ENCODE data around the gene YTHDF1. TPM values are rescaled to one million over a fixed set of nuclear protein-coding genes. Genes with fewer than 3 reads are reported as not detected.

The YTHDF1 gene
- polyA plus RNA-seq, 1 experiment = 17.5 TPM

DNA sequence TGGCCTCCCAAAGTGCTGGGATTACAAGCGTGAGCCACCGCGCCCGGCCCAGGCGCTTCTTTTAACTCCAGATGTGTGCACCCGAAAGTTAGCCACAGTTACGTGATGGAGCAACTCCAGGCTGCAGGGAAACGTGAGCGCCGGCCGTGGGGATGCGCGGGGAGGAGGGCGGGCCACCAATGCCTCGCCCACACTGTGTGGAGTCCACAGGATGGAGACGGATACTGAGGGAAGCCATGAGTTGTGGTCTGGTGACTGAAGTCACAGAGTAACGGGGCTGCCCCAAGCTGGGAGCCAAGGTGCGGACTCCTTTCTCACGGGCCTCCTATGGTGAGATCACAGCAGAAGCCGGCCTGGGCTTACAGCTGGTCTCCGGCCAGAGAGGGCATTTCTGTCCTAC lies 23.2 kb downstream of the YTHDF1 start:
- Histone ChIP-seq H3K4me3 (ENCODE audit: low read depth, low read length) (no peak overlapping the region), H3K27me3 (ENCODE audit: control insufficient read depth, insufficient read depth, low read length) (no peaks in the 10 kb centered on the region), H3K36me3 (ENCODE audit: control insufficient read depth, insufficient read depth, low read length) (peaks cover 4% of the 10 kb centered on the region)
- POLR2A ChIA-PET = interaction anchor here (0.7 kb wide), 1 partner anchor 275 kb away, joined by 14 read pairs; no protein-coding TSS in a partner anchor
- DNase-seq (ENCODE audit: low read depth) = no peak
- TF ChIP-seq CTCF (IDR thresholded peaks at IDR 0.05; ENCODE audit: insufficient read depth, low read depth, low read length) = no peak
- CTCF ChIA-PET = no interaction called here

GRCh38 chr20:63191400-63191799 lies 24.5 kb downstream of the YTHDF1 start:
- TF ChIP-seq CTCF (IDR thresholded peaks at IDR 0.05; ENCODE audit: insufficient read depth, low read depth, low read length) = no peak
- ChIA-PET POLR2A (no interaction called here), CTCF (no interaction called here)
- no peak for DNase-seq (ENCODE audit: low read depth)
- H3K4me3 ChIP-seq (ENCODE audit: low read depth, low read length) = no peak overlapping the region
- peaks cover 3% of the 10 kb centered on the region for H3K36me3 ChIP-seq (ENCODE audit: control insufficient read depth, insufficient read depth, low read length)
- no peaks in the 10 kb centered on the region for H3K27me3 ChIP-seq (ENCODE audit: control insufficient read depth, insufficient read depth, low read length)

DNA sequence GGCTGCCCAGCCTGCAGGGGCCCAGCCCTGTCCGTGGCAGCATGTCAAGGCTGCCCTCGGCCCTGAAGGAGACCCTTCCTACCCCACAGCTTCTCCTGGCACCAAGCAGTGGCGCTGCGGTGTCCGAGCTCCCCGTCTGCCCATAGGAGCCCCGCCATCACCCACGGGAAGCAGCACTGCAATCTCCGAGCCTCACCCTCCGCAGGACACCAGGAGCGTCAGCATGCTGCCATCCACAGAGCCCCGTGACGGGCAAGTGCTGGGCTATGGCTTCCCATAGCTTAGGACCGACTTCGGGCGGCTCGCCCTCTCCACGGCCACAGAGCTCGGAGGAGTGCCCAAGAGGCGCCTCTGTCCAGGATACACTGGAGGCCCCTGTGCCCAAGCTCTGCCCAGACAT lies 25.1 kb downstream of the YTHDF1 start:
- H3K4me3 ChIP-seq (ENCODE audit: low read depth, low read length) = no peak overlapping the region
- TF ChIP-seq CTCF (IDR thresholded peaks at IDR 0.05; ENCODE audit: insufficient read depth, low read depth, low read length) = no peak
- DNase-seq (ENCODE audit: low read depth) = no peak
- peaks cover 3% of the 10 kb centered on the region for H3K36me3 ChIP-seq (ENCODE audit: control insufficient read depth, insufficient read depth, low read length)
- no peaks in the 10 kb centered on the region for H3K27me3 ChIP-seq (ENCODE audit: control insufficient read depth, insufficient read depth, low read length)
- CTCF ChIA-PET = interaction anchor here (0.7 to 1.1 kb wide), 2 partner anchors 9 to 21 kb away, joined by 3 to 4 read pairs; no protein-coding TSS in a partner anchor
- POLR2A ChIA-PET = no interaction called here

DNA sequence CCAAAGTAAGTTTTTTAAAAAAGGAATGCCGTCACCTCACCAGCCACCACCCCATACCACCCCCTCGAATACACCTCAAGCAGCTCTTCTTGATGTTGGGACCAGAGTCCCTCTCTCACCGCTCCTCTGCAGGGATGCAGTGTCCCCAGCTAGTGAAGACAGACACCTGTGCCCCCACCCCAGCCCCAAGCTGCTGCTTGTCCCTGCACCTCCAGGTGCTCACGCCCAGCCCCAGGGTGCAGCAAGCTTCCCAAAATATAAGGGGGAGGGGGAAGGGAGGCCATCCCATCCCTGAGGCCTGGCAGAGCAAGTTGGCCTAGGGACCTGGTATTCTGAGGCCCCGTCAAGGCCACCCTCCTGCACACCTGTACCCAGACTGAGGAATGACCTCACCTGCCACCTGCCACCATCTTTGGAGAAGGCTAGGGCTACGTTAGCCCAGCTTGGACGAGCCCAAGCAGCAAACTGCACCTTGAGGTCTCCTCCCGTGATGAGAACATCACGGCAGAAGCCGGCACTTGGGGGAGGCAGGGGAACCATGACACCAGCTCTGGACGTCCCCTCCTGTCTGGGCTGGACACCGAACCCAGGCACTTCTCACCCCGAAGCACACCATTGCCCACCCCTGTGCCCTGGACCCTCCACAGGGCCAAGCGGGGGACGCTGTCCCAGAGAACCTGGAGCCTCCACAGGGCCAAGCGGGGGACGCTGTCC lies 25.9 kb downstream of the YTHDF1 start:
- DNase-seq (ENCODE audit: low read depth) = no peak
- CTCF ChIA-PET = interaction anchor here (0.9 to 1.1 kb wide), 2 partner anchors 9 to 21 kb away, joined by 3 read pairs; no protein-coding TSS in a partner anchor
- POLR2A ChIA-PET = no interaction called here
- Histone ChIP-seq H3K4me3 (ENCODE audit: low read depth, low read length) (no peak overlapping the region), H3K36me3 (ENCODE audit: control insufficient read depth, insufficient read depth, low read length) (no peaks in the 10 kb centered on the region; the same call in 1 of the 2 replicates), H3K27me3 (ENCODE audit: control insufficient read depth, insufficient read depth, low read length) (no peaks in the 10 kb centered on the region)
- no peak for TF ChIP-seq CTCF (IDR thresholded peaks at IDR 0.05; ENCODE audit: insufficient read depth, low read depth, low read length)

- POLR2A ChIA-PET = no interaction called here
- H3K4me3 ChIP-seq (ENCODE audit: low read depth, low read length) = no peak overlapping the region
- no peak for TF ChIP-seq CTCF (IDR thresholded peaks at IDR 0.05; ENCODE audit: insufficient read depth, low read depth, low read length)
- CTCF ChIA-PET = interaction anchor here (0.9 kb wide), 1 partner anchor 8 kb away, joined by 3 read pairs; no protein-coding TSS in a partner anchor
- DNase-seq (ENCODE audit: low read depth) = no peak
- H3K36me3 ChIP-seq (ENCODE audit: control insufficient read depth, insufficient read depth, low read length) = no peaks in the 10 kb centered on the region; the same call in 1 of the 2 replicates
- H3K27me3 ChIP-seq (ENCODE audit: control insufficient read depth, insufficient read depth, low read length) = no peaks in the 10 kb centered on the region
Observed at GRCh38 chr20:63189322-63189642, 26.6 kb downstream of the YTHDF1 start.

Measured in BJ (cell line).